ENCODE data around the gene PPP2R2D. TPM values are rescaled to one million over a fixed set of nuclear protein-coding genes. Genes with fewer than 3 reads are reported as not detected.

The PPP2R2D gene
- total RNA-seq, 1 experiment from 2014 or later, result 23.7 TPM

DNA sequence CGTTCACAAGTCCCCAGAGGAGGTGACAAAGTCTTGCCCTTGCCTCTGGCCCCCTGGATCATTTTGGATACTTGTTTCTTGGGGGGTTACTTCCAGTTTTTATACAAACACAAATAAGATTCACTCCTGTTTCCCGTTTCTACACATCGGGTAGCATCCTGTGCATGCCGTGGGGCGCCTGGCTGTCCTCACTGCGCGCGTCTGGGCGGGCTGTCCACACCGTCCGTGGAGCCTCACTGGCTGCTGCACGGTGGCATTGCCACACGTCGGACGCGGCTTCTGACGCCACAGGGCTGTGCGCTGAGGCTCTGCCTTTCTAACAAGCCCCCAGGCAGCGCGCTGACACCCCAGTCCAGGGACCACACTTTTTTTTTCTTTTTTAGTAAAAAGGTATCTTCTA, 62.5 kb downstream of the PPP2R2D start:
- TF ChIP-seq, protein P1, sequence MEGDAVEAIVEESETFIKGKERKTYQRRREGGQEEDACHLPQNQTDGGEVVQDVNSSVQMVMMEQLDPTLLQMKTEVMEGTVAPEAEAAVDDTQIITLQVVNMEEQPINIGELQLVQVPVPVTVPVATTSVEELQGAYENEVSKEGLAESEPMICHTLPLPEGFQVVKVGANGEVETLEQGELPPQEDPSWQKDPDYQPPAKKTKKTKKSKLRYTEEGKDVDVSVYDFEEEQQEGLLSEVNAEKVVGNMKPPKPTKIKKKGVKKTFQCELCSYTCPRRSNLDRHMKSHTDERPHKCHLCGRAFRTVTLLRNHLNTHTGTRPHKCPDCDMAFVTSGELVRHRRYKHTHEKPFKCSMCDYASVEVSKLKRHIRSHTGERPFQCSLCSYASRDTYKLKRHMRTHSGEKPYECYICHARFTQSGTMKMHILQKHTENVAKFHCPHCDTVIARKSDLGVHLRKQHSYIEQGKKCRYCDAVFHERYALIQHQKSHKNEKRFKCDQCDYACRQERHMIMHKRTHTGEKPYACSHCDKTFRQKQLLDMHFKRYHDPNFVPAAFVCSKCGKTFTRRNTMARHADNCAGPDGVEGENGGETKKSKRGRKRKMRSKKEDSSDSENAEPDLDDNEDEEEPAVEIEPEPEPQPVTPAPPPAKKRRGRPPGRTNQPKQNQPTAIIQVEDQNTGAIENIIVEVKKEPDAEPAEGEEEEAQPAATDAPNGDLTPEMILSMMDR (IDR thresholded peaks at IDR 0.05; ENCODE audit: unreplicated experiment), result no peak
- H3K27me3 Mint-ChIP-seq (ENCODE audit: unreplicated experiment), result no peaks in the 10 kb centered on the region
- intact Hi-C loops (cut with micrococcal nuclease; ENCODE audit: unreplicated experiment), result no loop called here
- no peak overlapping the region for H3K4me3 Mint-ChIP-seq (ENCODE audit: low read depth, unreplicated experiment)
- BruUV-seq (replicated peaks), result no TSS peak
- H3K4me1 Mint-ChIP-seq (ENCODE audit: low read depth, unreplicated experiment), result no peaks in the 10 kb centered on the region
- no peak for DNase-seq
- CTCF ChIA-PET, result no interaction called here
- no peak overlapping the region for H3K27ac Mint-ChIP-seq (ENCODE audit: unreplicated experiment)
- no peaks in the 10 kb centered on the region for H3K9me3 Mint-ChIP-seq (ENCODE audit: low read depth, unreplicated experiment)
- peaks cover 13% of the 10 kb centered on the region for H3K36me3 Mint-ChIP-seq (ENCODE audit: insufficient read depth, unreplicated experiment)

DNA sequence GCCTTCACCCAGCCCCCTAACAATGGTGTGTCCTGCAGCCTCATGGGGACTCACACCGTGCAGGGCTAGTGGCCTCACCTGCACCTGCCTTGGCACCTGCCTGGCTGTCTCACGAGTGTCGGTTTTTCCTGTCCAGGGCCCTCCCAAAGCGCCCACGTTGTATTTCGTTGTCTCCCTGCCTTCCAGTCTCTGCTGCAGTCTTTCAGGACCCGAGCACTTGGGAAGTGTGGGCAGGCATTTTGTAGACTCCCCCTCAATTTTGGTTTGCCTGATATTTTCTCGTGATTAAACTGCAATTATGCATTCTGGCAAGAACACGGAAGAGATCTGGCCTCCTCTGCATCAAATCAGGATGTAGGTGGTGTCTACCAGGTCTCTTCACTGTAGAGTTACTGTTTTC, 63.0 kb downstream of the PPP2R2D start:
- no TSS peak for BruUV-seq (replicated peaks)
- Mint-ChIP-seq H3K27me3 (ENCODE audit: unreplicated experiment) (no peaks in the 10 kb centered on the region), H3K27ac (ENCODE audit: unreplicated experiment) (no peak overlapping the region), H3K9me3 (ENCODE audit: low read depth, unreplicated experiment) (no peaks in the 10 kb centered on the region), H3K4me3 (ENCODE audit: low read depth, unreplicated experiment) (no peak overlapping the region), H3K4me1 (ENCODE audit: low read depth, unreplicated experiment) (no peaks in the 10 kb centered on the region), H3K36me3 (ENCODE audit: insufficient read depth, unreplicated experiment) (peaks cover 13% of the 10 kb centered on the region)
- intact Hi-C loops (cut with micrococcal nuclease; ENCODE audit: unreplicated experiment), result no loop called here
- CTCF ChIA-PET, result no interaction called here
- DNase-seq, result no peak
- TF ChIP-seq, protein P1 (IDR thresholded peaks at IDR 0.05; ENCODE audit: unreplicated experiment), result no peak

GRCh38 chr10:131964298-131964697, 63.5 kb downstream of the PPP2R2D start:
- H3K9me3 Mint-ChIP-seq (ENCODE audit: low read depth, unreplicated experiment), result no peaks in the 10 kb centered on the region
- no peaks in the 10 kb centered on the region for H3K4me1 Mint-ChIP-seq (ENCODE audit: low read depth, unreplicated experiment)
- no peak overlapping the region for H3K27ac Mint-ChIP-seq (ENCODE audit: unreplicated experiment)
- CTCF ChIA-PET, result no interaction called here
- TF ChIP-seq, protein P1 (IDR thresholded peaks at IDR 0.05; ENCODE audit: unreplicated experiment), result no peak
- peaks cover 13% of the 10 kb centered on the region for H3K36me3 Mint-ChIP-seq (ENCODE audit: insufficient read depth, unreplicated experiment)
- DNase-seq, result no peak
- no peak overlapping the region for H3K4me3 Mint-ChIP-seq (ENCODE audit: low read depth, unreplicated experiment)
- no peaks in the 10 kb centered on the region for H3K27me3 Mint-ChIP-seq (ENCODE audit: unreplicated experiment)
- no TSS peak for BruUV-seq (replicated peaks)
- intact Hi-C loops (cut with micrococcal nuclease; ENCODE audit: unreplicated experiment), result no loop called here

- Mint-ChIP-seq H3K4me1 (ENCODE audit: low read depth, unreplicated experiment) (no peaks in the 10 kb centered on the region), H3K27me3 (ENCODE audit: unreplicated experiment) (no peaks in the 10 kb centered on the region), H3K4me3 (ENCODE audit: low read depth, unreplicated experiment) (no peak overlapping the region), H3K9me3 (ENCODE audit: low read depth, unreplicated experiment) (no peaks in the 10 kb centered on the region), H3K27ac (ENCODE audit: unreplicated experiment) (no peak overlapping the region), H3K36me3 (ENCODE audit: insufficient read depth, unreplicated experiment) (peaks cover 19% of the 10 kb centered on the region)
- CTCF ChIA-PET, result no interaction called here
- no TSS peak for BruUV-seq (replicated peaks)
- no peak for DNase-seq
- TF ChIP-seq, protein P1 (IDR thresholded peaks at IDR 0.05; ENCODE audit: unreplicated experiment), result no peak
- intact Hi-C loops (cut with micrococcal nuclease; ENCODE audit: unreplicated experiment), result no loop called here
These were observed 68.1 kb downstream of the PPP2R2D start for GRCh38 chr10:131968949-131969348.

GRCh38 chr10:131970946-131971345, 70.1 kb downstream of the PPP2R2D start:
- DNase-seq, result no peak
- Mint-ChIP-seq H3K4me3 (ENCODE audit: low read depth, unreplicated experiment) (no peak overlapping the region), H3K36me3 (ENCODE audit: insufficient read depth, unreplicated experiment) (peaks cover 19% of the 10 kb centered on the region), H3K27ac (ENCODE audit: unreplicated experiment) (no peak overlapping the region), H3K9me3 (ENCODE audit: low read depth, unreplicated experiment) (no peaks in the 10 kb centered on the region), H3K27me3 (ENCODE audit: unreplicated experiment) (no peaks in the 10 kb centered on the region), H3K4me1 (ENCODE audit: low read depth, unreplicated experiment) (no peaks in the 10 kb centered on the region)
- TF ChIP-seq, protein P1 (IDR thresholded peaks at IDR 0.05; ENCODE audit: unreplicated experiment), result no peak
- no TSS peak for BruUV-seq (replicated peaks)
- intact Hi-C loops (cut with micrococcal nuclease; ENCODE audit: unreplicated experiment), result no loop called here
- CTCF ChIA-PET, result no interaction called here
